Body of pancreas (tissue), 4 donors: ENCODE measurements around the gene BCL2L11. TPM values are rescaled to one million over a fixed set of nuclear protein-coding genes. Genes with fewer than 3 reads are reported as not detected.

ENCODE experiments used
- ATAC-seq: fragments of 150-250 bp; one replicate; pipeline ENCODE4 v1.9.1; 2016
- DNase-seq, 4 donors: peaks; one replicate each; pipeline ENCODE4 v3.0.0-alpha.2; 2019
- H3K27ac ChIP-seq, 4 donors: fragments of 200-600 bp; sonication (generic); 1 replicate in 3 of 4; 2 replicates in 1 of 4; pipeline versions ENCODE4 v1.5.1 to v1.6.1; 2016 to 2019; ENCODE audit warnings: mild to moderate bottlenecking in 1 of 4, mixed read lengths in 1 of 4, moderate library complexity in 1 of 4
- H3K27me3 ChIP-seq, 2 donors: fragments of 200-600 bp; sonication (generic); one replicate each; pipeline ENCODE4 v1.6.0; 2016; ENCODE audit warnings: mild to moderate bottlenecking in 1 of 2
- H3K36me3 ChIP-seq, 2 donors: fragments of 200-600 bp; sonication (generic); replicated peaks in 1 of 2; 2 replicates each; pipeline ENCODE4 v1.5.1; 2016; ENCODE audit warnings: low read depth in 2 of 2; ENCODE audit not compliant: insufficient read depth in 1 of 2
- H3K4me1 ChIP-seq: fragments of 200-600 bp; sonication (generic); one replicate; pipeline ENCODE4 v1.6.0; 2016
- H3K4me3 ChIP-seq, 2 donors: fragments of 200-600 bp; sonication (generic); 1 replicate in 1 of 2; 2 replicates in 1 of 2; pipeline ENCODE4 v1.5.1; 2016 to 2019
- H3K9me3 ChIP-seq, 3 donors: fragments of 200-600 bp; sonication (generic); 1 replicate in 2 of 3; 2 replicates in 1 of 3; pipeline ENCODE4 v1.5.1; 2016
- POLR2A ChIP-seq, 3 donors: fragments of 450-650 bp; IDR thresholded peaks; one replicate each; pipeline ENCODE4 v1.6.1; 2016; ENCODE audit warnings: antibody characterized with exemption in 3 of 3, mild to moderate bottlenecking in 2 of 3
- WGBS, 2 donors: methylation state at CpG; one replicate each; pipeline ENCODE4 v1.1.5; 2017; 5-methylcytosine and 5-hydroxymethylcytosine counted together
- intact Hi-C: fragments of 100-400 bp; cut with DNase I; formaldehyde crosslinking; loops from one replicate; pipeline ENCODE4 v1.15.1; 2023
- total RNA-seq, 2 donors: library from RNA; depleted of rRNA; stranded (reverse); fragments of >200 nt; gene quantifications; one replicate each; pipeline ENCODE4 v1.1.0, GENCODE V29; 2016
- TF ChIP-seq, protein P1 (sequence below), 7 experiments: fragments of 450-650 bp in 4 of 7; fragments of 200-600 bp in 3 of 7; sonication (generic) in 3 of 7; IDR thresholded peaks; one replicate each; pipeline ENCODE4 v1.5.1; 2016 to 2019; ENCODE audit warnings: antibody characterized with exemption in 7 of 7

BCL2L11 gene
- total RNA-seq, 2 donors from 2014 or later: 10.9 to 18.7 TPM

DNA sequence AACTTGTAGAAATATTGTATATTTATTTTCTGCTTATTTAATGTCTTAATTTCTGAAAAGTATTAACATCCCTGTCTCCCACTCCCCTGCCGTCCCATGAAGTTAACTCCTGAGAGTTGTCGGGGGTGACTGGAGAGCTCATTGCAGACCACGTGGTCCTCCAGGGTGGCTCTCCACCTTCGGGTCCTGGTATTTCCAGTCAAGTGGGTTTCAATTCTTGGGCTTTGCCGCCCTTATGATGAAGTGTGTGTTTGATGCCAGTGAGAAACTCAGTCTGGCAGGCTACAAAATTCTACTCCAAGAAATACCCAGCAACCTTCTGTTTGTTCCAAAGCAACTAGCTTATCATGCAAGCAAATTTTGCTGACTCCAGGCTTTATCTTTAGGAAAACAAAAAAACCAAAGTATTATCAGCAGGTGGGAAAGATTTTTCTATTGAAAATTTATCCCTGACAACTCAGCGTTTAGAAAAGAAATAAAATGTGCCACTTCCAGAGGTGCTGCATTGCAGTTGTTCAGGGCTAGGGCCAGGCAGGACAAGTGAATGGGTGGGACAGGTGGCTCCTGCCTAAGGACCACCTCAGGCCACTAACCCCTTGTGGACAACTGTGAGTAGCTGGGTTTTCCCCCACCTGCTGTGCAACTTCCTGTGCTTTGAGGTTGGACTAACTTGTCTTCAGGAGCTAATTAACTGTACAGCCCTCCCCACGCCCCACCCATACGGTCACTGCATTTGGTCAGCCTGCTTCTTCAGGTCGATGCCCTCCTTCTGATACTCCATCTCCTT is 46.6 kb downstream of the BCL2L11 start:
- no peak for DNase-seq
- 66 to 68% methylated on average over 9 of the region's 9 CpGs for WGBS, 2 donors

DNA sequence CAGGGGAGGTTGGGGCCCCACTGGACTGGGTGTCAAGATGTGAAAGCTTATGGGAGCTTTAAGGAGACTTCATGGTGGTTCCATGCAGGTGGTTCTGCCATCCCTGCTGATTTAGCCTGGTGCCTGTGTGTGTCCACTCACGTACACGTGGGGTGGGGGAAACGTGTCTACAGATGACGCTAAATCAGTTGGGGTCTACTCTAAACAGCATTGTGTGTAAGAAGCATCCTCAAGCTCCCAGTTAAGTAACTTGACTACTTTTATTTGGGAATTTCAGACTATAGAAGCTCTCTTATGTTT is 47.1 kb downstream of the BCL2L11 start:
- H3K4me3 ChIP-seq: no peak overlapping the region

More for the DNA sequence above, 46.6 kb downstream of the BCL2L11 start:
- Histone ChIP-seq H3K27ac (no peak overlapping the region), H3K36me3 (peaks cover 0 to 7% of the 10 kb centered on the region in 2 donors), H3K4me3 (no peak overlapping the region), H3K9me3 (no peaks in the 10 kb centered on the region), H3K4me1 (peaks cover 24% of the 10 kb centered on the region), H3K27me3 (no peaks in the 10 kb centered on the region)
- no peak for ATAC-seq
- TF ChIP-seq, protein P1, sequence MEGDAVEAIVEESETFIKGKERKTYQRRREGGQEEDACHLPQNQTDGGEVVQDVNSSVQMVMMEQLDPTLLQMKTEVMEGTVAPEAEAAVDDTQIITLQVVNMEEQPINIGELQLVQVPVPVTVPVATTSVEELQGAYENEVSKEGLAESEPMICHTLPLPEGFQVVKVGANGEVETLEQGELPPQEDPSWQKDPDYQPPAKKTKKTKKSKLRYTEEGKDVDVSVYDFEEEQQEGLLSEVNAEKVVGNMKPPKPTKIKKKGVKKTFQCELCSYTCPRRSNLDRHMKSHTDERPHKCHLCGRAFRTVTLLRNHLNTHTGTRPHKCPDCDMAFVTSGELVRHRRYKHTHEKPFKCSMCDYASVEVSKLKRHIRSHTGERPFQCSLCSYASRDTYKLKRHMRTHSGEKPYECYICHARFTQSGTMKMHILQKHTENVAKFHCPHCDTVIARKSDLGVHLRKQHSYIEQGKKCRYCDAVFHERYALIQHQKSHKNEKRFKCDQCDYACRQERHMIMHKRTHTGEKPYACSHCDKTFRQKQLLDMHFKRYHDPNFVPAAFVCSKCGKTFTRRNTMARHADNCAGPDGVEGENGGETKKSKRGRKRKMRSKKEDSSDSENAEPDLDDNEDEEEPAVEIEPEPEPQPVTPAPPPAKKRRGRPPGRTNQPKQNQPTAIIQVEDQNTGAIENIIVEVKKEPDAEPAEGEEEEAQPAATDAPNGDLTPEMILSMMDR (IDR thresholded peaks at IDR 0.05): no peak
- TF ChIP-seq POLR2A (IDR thresholded peaks at IDR 0.05): no peak
- intact Hi-C loops: no loop called here

DNA sequence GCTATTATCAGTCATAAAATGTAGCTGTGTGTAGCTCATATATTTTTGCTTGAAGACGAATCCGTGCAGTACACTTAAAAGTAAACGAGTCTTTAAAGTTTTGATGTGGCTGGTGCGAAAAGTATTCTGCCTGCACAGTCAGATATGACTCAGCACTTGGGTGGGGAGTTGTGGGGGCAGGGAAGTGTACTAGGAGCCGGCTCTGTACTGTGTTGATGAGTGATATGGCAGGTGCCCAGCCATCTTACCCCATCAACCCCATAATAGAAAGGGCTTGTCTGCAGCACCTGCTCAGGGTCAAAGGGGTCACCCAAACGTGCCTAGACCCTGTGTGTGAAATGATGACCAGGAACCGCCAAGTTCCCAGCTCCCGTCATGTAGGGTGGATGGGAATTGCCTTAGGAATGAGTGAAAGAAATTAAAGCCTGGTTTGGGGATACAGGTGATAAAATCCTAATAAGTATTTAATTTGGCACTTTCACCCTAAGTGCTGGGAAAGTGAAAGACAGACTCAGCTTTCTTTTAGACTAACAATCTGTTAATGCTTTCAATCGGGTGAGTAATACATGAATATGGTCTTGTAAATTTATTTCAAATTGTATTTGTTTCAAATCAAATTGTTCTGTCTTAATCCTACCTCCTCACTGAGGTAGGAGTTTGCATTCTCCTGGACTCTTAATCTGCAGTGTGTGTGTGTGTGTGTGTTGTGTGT is 48.0 kb downstream of the BCL2L11 start:
- ATAC-seq (peak; percentile 82), DNase-seq (peak; percentile 61 to 78 (median 67))
- intact Hi-C loops: no loop called here
- H3K9me3 ChIP-seq: no peaks in the 10 kb centered on the region
- H3K4me3 ChIP-seq: no peak overlapping the region
- peaks cover 11% of the 10 kb centered on the region for H3K4me1 ChIP-seq
- no peak overlapping the region for H3K27ac ChIP-seq
- no peaks in the 10 kb centered on the region for H3K27me3 ChIP-seq
- TF ChIP-seq POLR2A (IDR thresholded peaks at IDR 0.05): no peak
- TF ChIP-seq, protein P1 (IDR thresholded peaks at IDR 0.05): no peak
- 26 to 32% methylated on average over 9 of the region's 9 CpGs for WGBS, 2 donors
- peaks cover 0 to 7% of the 10 kb centered on the region in 2 donors for H3K36me3 ChIP-seq

More for the DNA sequence above, 47.1 kb downstream of the BCL2L11 start:
- H3K27ac ChIP-seq: no peak overlapping the region
- peaks cover 18% of the 10 kb centered on the region for H3K4me1 ChIP-seq
- peaks cover 0 to 7% of the 10 kb centered on the region in 2 donors for H3K36me3 ChIP-seq
- no peak for TF ChIP-seq POLR2A (IDR thresholded peaks at IDR 0.05)
- TF ChIP-seq, protein P1 (IDR thresholded peaks at IDR 0.05): no peak
- ATAC-seq (no peak), DNase-seq (no peak)
- no peaks in the 10 kb centered on the region for H3K9me3 ChIP-seq
- no peaks in the 10 kb centered on the region for H3K27me3 ChIP-seq
- WGBS, 2 donors: 91 to 94% methylated on average over 4 of the region's 4 CpGs
- intact Hi-C loops: no loop called here

DNA sequence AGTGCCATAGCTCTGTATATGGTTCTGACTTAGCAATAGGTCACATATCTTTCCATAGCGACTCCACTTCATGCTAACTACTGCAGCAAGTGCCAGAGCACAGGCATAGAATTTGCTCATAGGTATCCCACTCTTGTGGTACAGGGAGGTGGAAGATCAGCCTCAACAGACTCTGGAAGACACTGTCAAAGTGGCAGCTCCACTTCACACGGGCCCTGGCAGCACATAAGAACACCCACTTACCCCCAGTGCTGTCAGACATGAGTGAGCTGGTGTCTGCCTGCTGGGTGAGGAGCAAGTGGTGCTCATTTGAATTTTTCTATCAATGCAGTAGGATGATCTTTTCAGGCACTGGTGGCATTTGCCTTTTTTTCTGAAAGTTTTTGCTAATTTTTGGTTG is 48.6 kb downstream of the BCL2L11 start:
- no peak for ATAC-seq
- intact Hi-C loops: no loop called here
- H3K4me1 ChIP-seq: peaks cover 11% of the 10 kb centered on the region
- TF ChIP-seq, protein P1 (IDR thresholded peaks at IDR 0.05): no peak
- TF ChIP-seq POLR2A (IDR thresholded peaks at IDR 0.05): no peak
- 41 to 63% methylated on average over 2 of the region's 2 CpGs for WGBS, 2 donors
- H3K4me3 ChIP-seq: no peak overlapping the region
- H3K9me3 ChIP-seq: no peaks in the 10 kb centered on the region
- DNase-seq: no peak
- peaks cover 0 to 7% of the 10 kb centered on the region in 2 donors for H3K36me3 ChIP-seq
- no peaks in the 10 kb centered on the region for H3K27me3 ChIP-seq
- no peak overlapping the region for H3K27ac ChIP-seq
